K562 (cell line): ENCODE results near the gene PLEKHO1. TPM values are rescaled to one million over a fixed set of nuclear protein-coding genes. Genes with fewer than 3 reads are reported as not detected.

Source experiments
- ATAC-seq: fragments of 200-7000 bp; cut with Tn5 transposase; 3 replicates; pipeline ENCODE4 v1.9.1; 2020; ENCODE audit warnings: moderate library complexity
- BruUV-seq: library from RNA; stranded (reverse); fragments of 400-500 nt; replicated peaks from 2 replicates; lab custom pipeline; 2021; lab: Mats Ljungman, UMichigan
- CTCF ChIA-PET: fragments of 300-600 bp; formaldehyde crosslinking; extraction: SDS; loops from one replicate; lab custom pipeline; 2021; ENCODE audit warnings: low intra/inter-chr PET ratio; lab: Yijun Ruan, JAX
- POLR2A ChIA-PET: fragments of 300-600, 350-650 bp; sonication (Branson Sonifier 250); formaldehyde crosslinking; extraction: SDS; loops from one replicate; lab custom pipeline; 2021; ENCODE audit warnings: antibody characterized with exemption, inconsistent platforms; lab: Yijun Ruan, JAX
- DNase-seq, 4 experiments: peaks; one replicate each; pipeline versions ENCODE4 v3.0.0 to v3.0.0-alpha.2; 2011 to 2018; ENCODE audit warnings: low spot score in 3 of 4, mixed read lengths in 3 of 4; ENCODE audit errors: extremely low read depth in 1 of 4
- FAIRE-seq: peaks from 2 replicates; lab custom pipeline; 2011; peaks lifted over from hg19 to GRCh38; lab: Jason Lieb, UNC
- H2AFZ ChIP-seq: 2 replicates; pipeline ENCODE4 v1.6.0; 2011; ENCODE audit warnings: low read depth, low read length, control low read depth, inconsistent platforms
- H3K27ac ChIP-seq: fragments of 200-600 bp; 3 replicates; pipeline ENCODE4 v1.8.0; 2011; ENCODE audit warnings: low read depth, mild to moderate bottlenecking, control low read depth, inconsistent platforms, low read length, moderate library complexity, mixed read lengths; ENCODE audit errors: extremely low read depth
- H3K27me3 ChIP-seq, 2 experiments: fragments of 300-600 bp in 1 of 2; 2 replicates in 1 of 2; 3 replicates in 1 of 2; pipeline versions ENCODE4 v1.6.0 to v1.8.0; 2011; ENCODE audit warnings: inconsistent platforms in 2 of 2, low read length in 2 of 2, mild to moderate bottlenecking in 1 of 2, mixed read lengths in 1 of 2, moderate library complexity in 1 of 2; ENCODE audit not compliant: control insufficient read depth in 2 of 2, insufficient read depth in 2 of 2
- H3K36me3 ChIP-seq: fragments of 300-600 bp; 3 replicates; pipeline ENCODE4 v1.8.0; 2011; ENCODE audit warnings: mild to moderate bottlenecking, low read length, inconsistent platforms; ENCODE audit not compliant: control insufficient read depth, insufficient read depth
- H3K4me1 ChIP-seq, 2 experiments: fragments of 200-600 bp in 1 of 2; replicated peaks in 1 of 2; 2 replicates in 1 of 2; 3 replicates in 1 of 2; pipeline versions ENCODE4 v1.5.1 to v1.8.0; 2011; ENCODE audit warnings: inconsistent platforms in 2 of 2, low read length in 2 of 2, mild to moderate bottlenecking in 1 of 2, mixed read lengths in 1 of 2, moderate library complexity in 1 of 2; ENCODE audit not compliant: control insufficient read depth in 2 of 2, insufficient read depth in 2 of 2
- H3K4me2 ChIP-seq: 2 replicates; pipeline ENCODE4 v1.6.1; 2011; ENCODE audit warnings: low read length, control low read depth, inconsistent platforms, mixed read lengths; ENCODE audit not compliant: insufficient read depth
- H3K4me3 ChIP-seq: fragments of 200-600 bp; sonication (generic), shearing (Covaris generic); 2 replicates; pipeline ENCODE4 v1.5.1; 2016; ENCODE audit warnings: control low read depth, inconsistent platforms
- H3K79me2 ChIP-seq: fragments of 200-600 bp; 3 replicates; pipeline ENCODE4 v1.8.0; 2011; ENCODE audit warnings: low read length, inconsistent platforms; ENCODE audit not compliant: control insufficient read depth, insufficient read depth
- H3K9ac ChIP-seq, 2 experiments: 2 replicates each; pipeline versions ENCODE4 v1.6.0 to v1.6.1; 2011; ENCODE audit warnings: low read depth in 2 of 2, low read length in 2 of 2, control low read depth in 1 of 2, inconsistent platforms in 1 of 2, mild to moderate bottlenecking in 1 of 2, mixed read lengths in 1 of 2; ENCODE audit not compliant: insufficient read depth in 1 of 2
- H3K9me1 ChIP-seq: one replicate; pipeline ENCODE4 v1.6.0; 2011; ENCODE audit warnings: inconsistent platforms, mild to moderate bottlenecking, low read length, moderate library complexity; ENCODE audit not compliant: control insufficient read depth, insufficient read depth
- H3K9me3 ChIP-seq: replicated peaks from 2 replicates; pipeline ENCODE4 v1.5.1; 2011; ENCODE audit warnings: low read depth, low read length, inconsistent platforms; ENCODE audit not compliant: control insufficient read depth, insufficient read depth
- H4K20me1 ChIP-seq: replicated peaks from 2 replicates; pipeline ENCODE4 v1.6.1; 2011; ENCODE audit warnings: low read length, inconsistent platforms, mixed read lengths; ENCODE audit not compliant: control insufficient read depth, insufficient read depth
- WGBS: fragments of 100-300 bp; shearing (Covaris generic); methylation state at CpG from one replicate; pipeline ENCODE4 v1.1.6; 2016; ENCODE audit warnings: low coverage, mixed read lengths; ENCODE audit not compliant: insufficient coverage; ENCODE audit errors: missing lambda C conversion rate; 5-methylcytosine and 5-hydroxymethylcytosine counted together
- in situ Hi-C: fragments of 300-500 bp; cut with MboI; formaldehyde crosslinking; loops from 4 replicates; pipeline ENCODE4 v1.15.0; 2018; ENCODE audit warnings: inconsistent platforms, mixed read lengths
- intact Hi-C: fragments of 100-400 bp; cut with micrococcal nuclease; formaldehyde crosslinking; loops from 2 replicates; pipeline ENCODE4 v1.14.2; 2022
- polyA plus RNA-seq, 8 experiments: library from polyadenylated mRNA; depleted of rRNA in 4 of 8; stranded (reverse) in 5 of 8; unstranded in 3 of 8; fragments of >200 nt; fragmentation: Nextera tagmentation in 2 of 8; fragmentation: Illumina TruSeq in 1 of 8; extraction: Ambion mirVana in 2 of 8; extraction: Trizol in 1 of 8; gene quantifications; 2 replicates each; pipeline versions ENCODE4 v1.2.1 to v1.2.3, GENCODE V29; 2011 to 2014; ENCODE audit warnings: inconsistent platforms in 1 of 8, missing spikeins in 1 of 8
- total RNA-seq, 7 experiments: library from RNA; depleted of rRNA in 6 of 7; stranded (reverse); fragments of >200 nt in 6 of 7; fragmentation: Illumina TruSeq in 2 of 7; extraction: Trizol in 2 of 7; gene quantifications; 2 replicates each; pipeline versions ENCODE4 v1.2.1 to v1.2.3, GENCODE V29; 2011 to 2021; ENCODE audit warnings: low replicate concordance in 1 of 7
- TF ChIP-seq, protein P1 (sequence below), 2 experiments: fragments of 450-650 bp; IDR thresholded peaks; 2 replicates each; pipeline ENCODE4 v1.6.1; 2016; ENCODE audit warnings: mild to moderate bottlenecking in 2 of 2, borderline replicate concordance in 1 of 2, low read depth in 1 of 2, moderate library complexity in 1 of 2

Gene PLEKHO1
- total and polyA plus RNA-seq, 9 of the 15 experiments (the other 6 are each of a cell fraction or from before 2014, with no cell fraction given): 0.39 to 16.2 (median 9.6) TPM

DNA sequence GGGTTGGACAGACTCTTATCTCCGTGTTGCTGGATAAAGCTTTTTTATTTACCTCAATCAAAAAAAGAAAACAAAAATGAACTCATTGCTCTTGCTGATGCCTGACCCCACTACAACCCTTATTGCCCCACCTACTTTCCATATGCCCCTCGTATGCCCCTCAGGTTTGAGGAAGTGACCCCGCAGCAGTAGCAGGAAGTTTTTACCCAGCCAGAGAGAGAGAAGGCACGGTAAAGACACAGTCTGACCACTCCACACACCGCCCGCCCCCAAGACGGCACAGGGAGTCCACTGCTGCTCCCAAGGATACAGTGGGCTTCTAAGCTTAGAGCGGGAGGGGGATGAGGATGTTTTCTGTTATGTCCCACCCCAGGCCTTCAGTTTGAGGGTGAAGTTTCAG, 9.8 kb downstream of the PLEKHO1 start:
- Histone ChIP-seq H3K27ac (no peak overlapping the region), H3K36me3 (peaks cover 12% of the 10 kb centered on the region; the same call in 2 of the 3 replicates), H3K9ac (peak overlapping the region in 1 of 2 experiments; percentile 26; a peak in 1 of 4 replicates), H3K4me3 (no peak overlapping the region), H3K27me3 (no peaks in the 10 kb centered on the region), H2AFZ (no peak overlapping the region), H3K4me1 (peaks cover 23 to 37% of the 10 kb centered on the region in 2 experiments), H3K79me2 (no peaks in the 10 kb centered on the region), H3K9me3 (no peaks in the 10 kb centered on the region), H3K9me1 (peaks cover 3% of the 10 kb centered on the region), H4K20me1 (no peaks in the 10 kb centered on the region), H3K4me2 (no peak overlapping the region)
- in situ Hi-C loops: no loop called here
- ATAC-seq: no peak
- ChIA-PET POLR2A (interaction anchor here (0.8 to 1.4 kb wide), 4 partner anchors 10 to 274 kb away, joined by 3 to 5 read pairs (median 4); partner anchors contain the start of gene PLEKHO1), CTCF (no interaction called here)
- TF ChIP-seq, protein P1, sequence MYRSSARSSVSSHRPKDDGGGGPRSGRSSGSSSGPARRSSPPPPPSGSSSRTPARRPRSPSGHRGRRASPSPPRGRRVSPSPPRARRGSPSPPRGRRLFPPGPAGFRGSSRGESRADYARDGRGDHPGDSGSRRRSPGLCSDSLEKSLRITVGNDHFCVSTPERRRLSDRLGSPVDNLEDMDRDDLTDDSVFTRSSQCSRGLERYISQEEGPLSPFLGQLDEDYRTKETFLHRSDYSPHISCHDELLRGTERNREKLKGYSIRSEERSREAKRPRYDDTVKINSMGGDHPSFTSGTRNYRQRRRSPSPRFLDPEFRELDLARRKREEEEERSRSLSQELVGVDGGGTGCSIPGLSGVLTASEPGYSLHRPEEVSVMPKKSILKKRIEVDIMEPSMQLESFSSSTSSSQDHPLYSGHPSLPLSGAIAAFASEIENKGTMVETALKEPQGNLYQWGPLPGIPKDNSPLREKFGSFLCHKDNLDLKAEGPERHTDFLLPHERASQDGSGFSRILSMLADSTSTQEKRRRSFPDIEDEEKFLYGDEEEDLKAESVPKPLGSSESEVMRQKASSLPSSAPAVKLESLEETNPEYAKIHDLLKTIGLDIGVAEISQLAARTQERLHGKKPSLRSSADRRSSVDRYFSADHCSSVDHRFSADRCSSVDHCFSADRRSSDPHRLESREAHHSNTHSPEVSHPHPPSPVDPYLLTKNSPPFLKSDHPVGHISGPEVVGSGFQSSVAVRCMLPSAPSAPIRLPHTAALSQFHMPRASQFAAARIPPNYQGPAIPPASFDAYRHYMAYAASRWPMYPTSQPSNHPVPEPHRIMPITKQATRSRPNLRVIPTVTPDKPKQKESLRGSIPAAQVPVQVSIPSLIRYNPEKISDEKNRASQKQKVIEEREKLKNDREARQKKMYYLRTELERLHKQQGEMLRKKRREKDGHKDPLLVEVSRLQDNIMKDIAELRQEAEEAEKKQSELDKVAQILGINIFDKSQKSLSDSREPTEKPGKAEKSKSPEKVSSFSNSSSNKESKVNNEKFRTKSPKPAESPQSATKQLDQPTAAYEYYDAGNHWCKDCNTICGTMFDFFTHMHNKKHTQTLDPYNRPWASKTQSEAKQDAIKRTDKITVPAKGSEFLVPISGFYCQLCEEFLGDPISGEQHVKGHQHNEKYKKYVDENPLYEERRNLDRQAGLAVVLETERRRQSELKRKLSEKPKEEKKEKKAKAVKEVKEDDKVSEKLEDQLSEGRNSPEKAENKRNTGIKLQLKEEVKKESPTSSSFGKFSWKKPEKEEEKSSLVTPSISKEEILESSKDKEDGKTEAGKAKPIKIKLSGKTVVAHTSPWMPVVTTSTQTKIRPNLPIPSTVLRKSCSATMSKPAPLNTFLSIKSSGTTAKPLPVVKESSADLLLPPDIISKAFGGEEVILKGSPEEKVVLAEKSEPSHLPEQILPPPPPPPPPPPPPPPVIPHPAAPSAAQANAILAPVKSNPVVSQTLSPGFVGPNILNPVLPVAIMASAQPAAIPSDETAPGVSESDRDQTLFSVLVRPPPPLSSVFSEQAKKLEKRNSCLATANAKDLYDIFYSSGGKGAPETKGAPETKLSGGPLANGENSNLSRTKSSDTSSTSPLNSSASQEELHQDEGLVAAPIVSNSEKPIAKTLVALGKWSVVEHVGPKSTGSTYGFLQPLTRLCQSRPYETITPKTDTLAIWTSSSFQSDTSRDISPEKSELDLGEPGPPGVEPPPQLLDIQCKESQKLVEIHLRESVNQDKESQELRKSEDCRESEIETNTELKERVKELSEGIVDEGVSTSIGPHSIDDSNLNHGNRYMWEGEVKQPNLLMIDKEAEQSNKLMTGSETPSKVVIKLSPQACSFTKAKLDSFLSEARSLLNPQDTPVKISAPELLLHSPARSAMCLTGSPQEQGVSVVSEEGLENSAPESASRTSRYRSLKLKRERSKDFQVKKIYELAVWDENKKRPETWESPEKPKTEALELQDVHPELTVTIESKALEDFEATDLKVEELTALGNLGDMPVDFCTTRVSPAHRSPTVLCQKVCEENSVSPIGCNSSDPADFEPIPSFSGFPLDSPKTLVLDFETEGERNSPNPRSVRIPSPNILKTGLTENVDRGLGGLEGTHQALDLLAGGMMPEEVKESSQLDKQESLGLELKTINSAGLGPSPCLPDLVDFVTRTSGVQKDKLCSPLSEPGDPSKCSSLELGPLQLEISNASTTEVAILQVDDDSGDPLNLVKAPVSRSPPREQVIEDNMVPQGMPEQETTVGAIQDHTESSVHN (IDR thresholded peaks at IDR 0.05; ENCODE audit: borderline replicate concordance in 1 of 2, low read depth in 1 of 2): no peak
- intact Hi-C loops: no loop called here
- 75% methylated on average over 8 of the region's 8 CpGs for WGBS
- no TSS peak for BruUV-seq
- FAIRE-seq: no peak
- no peak for DNase-seq
